HepG2 (cell line): ENCODE measurements around the gene ELF2.

Experiments
- ADNP ChIP-seq: sonication (generic); formaldehyde crosslinking; IDR thresholded peaks from 2 replicates; pipeline ENCODE4 v1.4.0; 2020; ENCODE audit warnings: missing genetic modification reagents
- CCAR2 ChIP-seq: fragments of 200-400 bp; formaldehyde crosslinking; optimal IDR thresholded peaks from 2 replicates; pipeline ENCODE3; 2018; ENCODE audit warnings: low read depth, mild to moderate bottlenecking, low read length, moderate library complexity
- CTCF ChIP-seq: sonication (generic); formaldehyde crosslinking; IDR thresholded peaks from 2 replicates; pipeline ENCODE4 v1.5.0; 2020; ENCODE audit warnings: mild to moderate bottlenecking, missing genetic modification reagents, moderate library complexity
- JUND ChIP-seq: sonication (generic); formaldehyde crosslinking; IDR thresholded peaks from 2 replicates; pipeline ENCODE4 v1.8.0; 2022; ENCODE audit warnings: mild to moderate bottlenecking, missing genetic modification reagents
- KDM1A ChIP-seq: IDR thresholded peaks from 2 replicates; pipeline ENCODE4 v1.6.1; 2016; ENCODE audit warnings: missing compliant biosample characterization
- MEIS1 ChIP-seq: sonication (generic); formaldehyde crosslinking; IDR thresholded peaks from 2 replicates; pipeline ENCODE4 v1.9.0; 2021; ENCODE audit warnings: mild to moderate bottlenecking, missing genetic modification reagents, moderate library complexity, borderline replicate concordance
- MTA3 ChIP-seq: sonication (generic); formaldehyde crosslinking; IDR thresholded peaks from 2 replicates; pipeline ENCODE4 v1.4.0; 2020; ENCODE audit warnings: missing genetic modification reagents
- NFATC3 ChIP-seq: sonication (generic); formaldehyde crosslinking; IDR thresholded peaks from 2 replicates; pipeline ENCODE4 v1.5.1; 2020; ENCODE audit warnings: mild to moderate bottlenecking, missing genetic modification reagents
- NFRKB ChIP-seq: fragments of 450-650 bp; IDR thresholded peaks from 2 replicates; pipeline ENCODE4 v1.6.1; 2017
- ZNF407 ChIP-seq: sonication (generic); formaldehyde crosslinking; IDR thresholded peaks from one replicate; pipeline ENCODE4 v1.5.1; 2020; ENCODE audit warnings: mild to moderate bottlenecking, missing genetic modification reagents; ENCODE audit errors: not compliant biosample characterization
- ZNF460 ChIP-seq: sonication (generic); formaldehyde crosslinking; IDR thresholded peaks from 2 replicates; pipeline ENCODE4 v1.5.1; 2020; ENCODE audit warnings: missing genetic modification reagents, mild to moderate bottlenecking, borderline replicate concordance
- ZNF678 ChIP-seq: sonication (generic); formaldehyde crosslinking; IDR thresholded peaks from 2 replicates; pipeline ENCODE4 v1.4.0; 2020; ENCODE audit warnings: mild to moderate bottlenecking, missing genetic modification reagents
- ZZZ3 ChIP-seq: sonication (generic); formaldehyde crosslinking; IDR thresholded peaks from 2 replicates; pipeline ENCODE4 v1.4.0; 2020; ENCODE audit warnings: missing genetic modification reagents, mild to moderate bottlenecking, borderline replicate concordance

- TF ChIP-seq ZNF407 (no peak), MTA3 (CRISPR knock-in tag) (no peak), CCAR2 (no peak), NFATC3 (CRISPR knock-in tag) (no peak), ZNF678 (CRISPR knock-in tag) (no peak), KDM1A (CRISPR knock-in tag) (no peak), ADNP (CRISPR knock-in tag) (no peak), CTCF (CRISPR knock-in tag) (no peak), ZZZ3 (CRISPR knock-in tag) (no peak), MEIS1 (CRISPR knock-in tag) (no peak), JUND (no peak), ZNF460 (CRISPR knock-in tag) (no peak), NFRKB (no peak)
Measured at GRCh38 chr4:139219450-139220055, 42.5 kb upstream of the ELF2 start.
